NCI-H1930 (cell line): Measurements from ENCODE around the gene CUZD1.

Experiments
- DNase-seq, 2 experiments: peaks; one replicate each; lab custom pipeline; 2025; lab: John Stamatoyannopoulos, UW

CUZD1 gene

DNA sequence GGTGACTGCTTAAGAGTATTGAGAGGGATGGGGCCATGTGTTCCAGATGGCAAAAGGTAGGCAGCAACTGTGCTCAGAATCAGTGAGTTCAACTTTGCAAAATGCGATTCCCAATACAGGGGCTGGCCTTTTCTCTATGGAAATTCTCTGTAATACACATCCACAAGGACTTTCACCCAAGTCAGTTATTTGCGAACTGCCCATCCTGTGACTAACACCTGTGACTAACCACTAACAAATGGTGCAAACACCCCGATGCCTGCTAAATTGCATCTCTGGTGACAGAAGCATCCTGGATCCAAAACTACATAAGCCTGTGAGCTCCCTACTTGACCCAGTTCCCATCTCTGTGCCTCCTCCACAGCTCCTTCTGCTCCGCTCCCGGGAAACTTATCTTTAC lies 9.0 kb upstream of the CUZD1 start:
- DNase-seq, result no peak

DNA sequence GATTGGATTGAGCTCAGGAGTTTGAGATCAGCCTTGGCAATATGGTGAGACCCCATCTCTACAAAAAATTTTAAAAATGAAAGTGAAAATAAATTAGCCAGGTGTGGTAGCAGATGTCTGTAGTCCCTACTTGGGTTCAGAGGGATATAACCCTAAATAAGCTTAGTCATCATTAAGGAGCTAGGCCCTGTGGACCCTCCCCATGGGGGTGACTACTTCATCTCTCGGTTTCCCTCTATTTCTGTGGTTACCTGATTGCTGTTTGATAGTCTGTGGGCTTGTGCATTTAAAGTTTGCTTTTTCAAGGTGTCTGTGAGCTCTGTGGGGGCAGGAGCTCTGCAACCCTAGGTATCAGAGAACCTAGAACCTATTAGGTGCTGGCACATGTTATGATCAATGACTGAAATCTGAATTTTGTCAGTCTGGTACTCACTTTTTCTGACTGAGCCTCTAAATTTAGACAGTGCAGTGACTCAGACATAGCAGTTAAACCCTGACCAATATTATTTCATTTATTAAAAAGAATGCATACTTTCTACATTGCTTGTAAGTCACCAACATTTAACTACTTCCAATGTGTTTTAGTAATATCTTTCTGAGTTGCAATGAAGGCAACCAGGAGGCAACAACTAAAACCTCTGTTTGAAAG lies 8.1 kb upstream of the CUZD1 start:
- no peak for DNase-seq

DNA sequence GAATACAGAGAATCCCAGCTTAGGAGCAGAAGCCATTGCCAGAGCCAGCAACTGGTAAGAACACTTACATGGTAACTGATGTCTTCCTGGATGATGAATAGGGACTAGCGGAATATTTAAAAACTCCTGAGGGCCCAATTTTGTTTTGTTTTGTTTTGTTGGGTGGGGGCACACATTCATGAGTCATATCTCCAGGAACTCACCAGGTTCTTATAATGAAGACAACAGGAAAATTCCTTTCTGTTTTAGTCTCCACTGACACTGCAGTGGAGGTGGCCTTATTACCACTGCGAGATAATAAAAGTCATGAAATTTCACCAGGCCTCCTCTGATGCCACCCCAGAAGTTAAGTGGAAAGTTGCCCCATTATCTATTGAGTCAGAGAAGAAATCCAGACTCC lies 6.6 kb upstream of the CUZD1 start:
- DNase-seq, result no peak

DNA sequence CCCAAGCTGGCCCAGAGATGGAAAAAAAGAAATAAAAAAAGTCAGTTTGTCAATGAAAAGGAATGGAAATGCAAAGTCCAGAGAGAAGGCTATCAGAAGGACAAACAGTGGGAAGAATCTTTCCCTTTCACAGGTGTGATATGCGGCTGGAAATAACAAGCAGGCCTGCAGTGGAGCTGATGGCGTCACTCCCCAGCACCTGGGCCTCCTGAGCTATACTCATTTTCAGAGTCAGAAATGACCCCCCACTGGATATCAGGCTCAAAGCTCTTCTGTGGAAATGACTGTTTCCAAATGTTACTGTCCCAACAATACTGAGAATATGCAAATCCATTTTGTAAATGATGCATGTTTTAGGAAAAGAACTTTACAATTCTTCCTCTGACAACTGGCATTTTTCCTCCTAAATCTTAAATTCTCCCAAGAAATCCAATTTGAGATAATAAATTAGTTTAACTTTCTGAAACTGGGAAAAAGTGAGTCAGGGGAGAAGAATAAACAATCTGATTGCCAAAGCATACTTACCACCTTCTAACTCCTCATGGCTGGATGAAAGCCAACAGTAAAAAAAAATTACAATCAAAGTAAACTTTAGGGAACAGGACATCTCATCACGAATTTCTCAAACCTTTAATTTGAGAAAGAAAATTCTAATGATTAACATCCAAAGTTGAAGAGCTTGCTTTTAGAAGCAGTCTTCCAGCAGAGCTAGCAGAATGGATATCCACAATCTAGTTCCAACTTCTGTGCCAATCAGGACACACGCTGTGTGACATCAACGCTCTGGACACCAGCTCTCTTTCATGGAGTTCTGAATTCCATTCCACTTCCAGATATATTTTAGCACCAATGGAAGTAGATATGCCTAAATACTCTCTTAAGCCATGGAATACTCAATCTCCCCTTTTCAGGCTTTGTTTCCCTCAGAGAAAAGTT lies 5.3 kb upstream of the CUZD1 start:
- no peak for DNase-seq

DNA sequence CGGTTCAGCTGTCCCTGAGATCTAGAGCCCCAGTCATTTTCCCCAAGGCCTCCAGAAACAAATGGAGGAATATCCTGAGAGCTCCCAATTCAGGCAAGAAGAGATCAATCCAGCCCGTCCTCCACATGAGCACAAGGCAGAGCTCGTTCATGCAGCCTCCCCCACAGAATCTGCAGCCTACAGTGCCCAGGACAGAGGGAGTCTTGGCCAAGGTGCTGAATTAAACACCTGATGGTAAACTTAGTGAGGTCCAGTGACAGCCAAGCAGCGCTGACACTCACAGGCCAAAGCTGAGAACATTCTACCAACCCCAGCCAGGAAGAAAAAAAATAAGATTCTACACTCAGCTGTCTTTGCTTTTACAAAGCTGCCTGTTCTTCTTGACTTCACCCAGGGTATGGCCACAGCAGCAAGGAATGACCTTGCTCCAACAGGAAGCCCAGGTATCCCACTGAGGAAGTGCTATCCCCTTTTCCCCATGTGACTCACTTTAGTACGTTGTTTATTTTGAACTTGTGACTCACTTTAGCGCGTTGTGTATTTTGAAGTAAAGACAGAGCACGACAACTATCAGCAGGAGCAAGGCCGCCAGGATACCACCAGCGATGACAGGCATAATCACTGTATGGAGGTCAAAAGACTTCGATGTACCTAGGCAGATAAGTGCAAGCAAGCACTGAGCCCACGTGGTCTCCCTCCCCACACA lies 4.4 kb upstream of the CUZD1 start:
- no peak for DNase-seq

DNA sequence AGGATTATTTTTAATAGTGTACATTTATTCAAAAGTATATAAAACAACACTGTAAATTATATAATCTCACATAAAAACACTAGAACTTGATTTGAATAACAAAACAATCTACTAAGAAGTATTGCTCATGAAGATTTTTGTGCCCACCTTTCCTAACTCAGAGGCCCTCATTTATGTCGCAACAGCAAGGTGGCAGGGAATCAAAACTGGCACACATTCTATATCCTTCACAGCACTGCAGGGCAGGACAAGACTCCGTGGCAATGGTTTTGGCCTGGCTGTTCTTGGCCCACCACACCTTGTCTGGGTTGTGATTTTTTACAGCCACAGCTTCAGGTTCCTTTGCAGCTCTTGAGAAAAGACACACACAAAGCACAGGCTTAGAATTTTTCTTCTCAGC lies 3.4 kb upstream of the CUZD1 start:
- DNase-seq, result no peak

DNA sequence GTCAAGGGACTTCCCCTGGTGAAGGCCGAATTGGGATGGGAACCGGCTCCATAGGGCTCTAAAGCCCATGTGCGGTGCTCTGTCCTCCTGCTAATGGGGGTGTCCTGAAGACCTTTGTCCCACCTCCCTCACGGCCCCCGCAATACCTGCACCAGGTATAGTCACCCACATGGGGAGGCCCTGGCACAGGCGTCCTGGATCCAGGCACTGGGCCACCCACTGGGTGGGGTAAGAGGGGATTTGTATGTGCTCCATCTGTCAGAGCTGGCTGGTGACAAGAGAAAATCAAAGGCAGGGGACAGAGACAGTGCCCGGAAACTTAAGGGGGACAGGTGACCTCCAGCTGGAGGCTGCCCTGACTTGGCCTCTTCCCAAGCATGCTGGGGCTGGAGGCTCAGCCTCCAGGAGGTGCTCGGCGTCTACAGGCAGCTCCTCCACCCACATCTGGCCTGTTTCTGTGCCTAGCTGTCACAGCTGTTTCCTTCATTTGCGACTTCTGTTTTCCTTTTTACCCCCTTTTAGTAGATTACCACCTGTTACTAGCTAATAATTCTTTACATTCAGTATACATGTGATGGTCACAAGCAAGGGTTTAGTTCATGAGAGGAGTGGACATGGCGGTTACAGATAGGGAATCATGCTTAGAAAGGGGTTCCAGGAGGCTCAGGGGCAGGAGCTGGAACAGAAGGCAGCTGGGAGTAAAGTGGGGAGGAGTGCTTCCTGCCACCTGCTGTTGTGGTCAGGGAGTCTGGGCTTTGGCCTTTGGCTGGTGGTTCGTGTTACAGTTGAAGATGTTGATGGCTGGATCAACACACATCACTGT lies 2.3 kb upstream of the CUZD1 start:
- DNase-seq, result no peak

DNA sequence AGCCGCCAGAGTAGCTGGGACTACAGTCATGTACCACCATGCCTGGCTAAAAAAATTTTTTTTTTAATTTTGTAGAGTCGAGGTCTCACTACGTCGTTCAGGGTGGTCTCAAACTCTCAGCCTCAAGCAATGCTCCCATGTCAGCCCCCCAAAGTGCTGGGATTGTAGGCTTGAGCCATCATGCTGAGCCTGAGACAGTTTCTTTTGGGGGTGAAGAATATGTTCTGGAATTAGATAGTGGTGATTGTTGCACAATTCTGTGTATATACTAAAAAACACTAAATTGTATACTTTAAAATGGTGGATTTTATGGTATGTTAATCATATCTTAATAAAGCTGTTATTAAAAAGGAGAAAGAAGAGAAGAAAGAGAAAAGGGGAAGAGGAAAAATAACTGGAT lies 1.5 kb downstream of the CUZD1 start:
- DNase-seq, result no peak

DNA sequence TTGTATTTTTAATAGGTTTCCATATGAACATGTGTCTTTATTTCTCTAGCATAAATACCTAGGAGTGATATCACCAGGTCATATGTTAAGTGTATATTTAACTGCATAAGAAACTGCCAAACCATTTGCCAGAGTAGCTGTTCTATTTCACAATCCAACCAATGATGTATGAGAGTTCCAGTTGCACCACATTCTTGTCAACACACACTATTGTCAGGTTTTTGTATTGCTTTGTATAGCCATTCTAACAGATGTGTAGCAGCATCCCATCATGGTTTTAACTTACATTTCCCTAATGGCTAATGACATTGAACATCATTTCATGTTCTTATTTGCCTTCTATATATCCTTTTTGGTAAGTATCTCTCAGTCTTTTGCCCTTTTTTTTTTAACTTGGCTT lies 4.1 kb downstream of the CUZD1 start:
- no peak for DNase-seq

DNA sequence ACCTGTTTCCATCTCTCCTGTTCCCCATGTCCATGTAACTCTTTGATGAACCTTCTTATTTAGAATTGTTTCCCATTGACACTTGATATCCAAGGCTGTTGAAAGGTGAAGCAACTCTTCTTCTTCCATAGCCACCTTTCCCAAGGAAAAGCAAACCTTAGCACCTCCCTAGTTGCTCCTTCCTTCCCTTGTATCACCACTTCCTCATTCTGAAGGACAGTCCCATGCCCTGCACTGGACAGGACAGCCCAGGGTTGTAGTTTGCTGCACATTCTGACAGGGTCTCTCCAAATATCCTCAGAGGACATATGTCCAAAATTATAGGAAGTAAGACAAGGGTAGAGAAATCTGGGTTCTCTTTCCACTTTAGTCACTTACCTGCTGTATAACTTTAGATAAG lies 6.2 kb downstream of the CUZD1 start:
- no peak for DNase-seq

DNA sequence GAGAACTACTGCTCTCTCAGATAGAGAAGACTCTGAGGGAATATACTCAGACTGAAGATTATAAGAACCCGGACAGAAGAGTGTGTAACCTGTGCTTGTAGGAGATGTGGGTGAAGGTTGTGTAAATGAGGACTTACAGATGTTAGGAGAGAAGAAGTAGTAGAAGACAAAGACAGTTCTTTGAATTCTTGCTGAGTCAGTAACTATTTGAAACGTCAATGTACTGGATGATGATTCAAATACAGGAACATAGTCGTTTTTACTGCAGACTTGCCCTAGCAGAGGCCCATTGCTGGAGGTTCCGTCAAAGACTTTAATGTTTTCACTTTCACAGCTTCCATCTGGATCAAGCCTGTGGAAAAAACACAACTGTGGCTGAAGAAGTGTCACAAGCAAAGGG lies 6.8 kb downstream of the CUZD1 start:
- DNase-seq, result no peak

DNA sequence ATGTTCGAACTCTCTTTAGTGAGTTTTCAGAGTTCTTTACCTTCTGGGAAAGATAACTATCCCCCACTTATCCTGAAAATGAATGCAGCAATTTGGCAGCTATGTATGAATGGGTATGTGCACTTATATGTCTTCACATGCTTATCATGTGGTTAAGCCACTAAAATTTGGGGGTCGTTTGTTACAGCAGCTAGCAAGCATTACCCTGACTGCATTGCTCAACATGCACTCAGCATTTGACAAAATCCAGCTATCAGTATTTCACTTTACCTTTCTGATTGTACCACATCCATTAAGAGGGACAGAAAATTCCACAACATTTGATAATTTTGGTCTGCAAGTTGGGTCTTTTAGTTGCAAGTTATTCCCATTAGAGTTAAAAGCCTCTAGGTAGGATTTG lies 9.7 kb downstream of the CUZD1 start:
- no peak for DNase-seq

DNA sequence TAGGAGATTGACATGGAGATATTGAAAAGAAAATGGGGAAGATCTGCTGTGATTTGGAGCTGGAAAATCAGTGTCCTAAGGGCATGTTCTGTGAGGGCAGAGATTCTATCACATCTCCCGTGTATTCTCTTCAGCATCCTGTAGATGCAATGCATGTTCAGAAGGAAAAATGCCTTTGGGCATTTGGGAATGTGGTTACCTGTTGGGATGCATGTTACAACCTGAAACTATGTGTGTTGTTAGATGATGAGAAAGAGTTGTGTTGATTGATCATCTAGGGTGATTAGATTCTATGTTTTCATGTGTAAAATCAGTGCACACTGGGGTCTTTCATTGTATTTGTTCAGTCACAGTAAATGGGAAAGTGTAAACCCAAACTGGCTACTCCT lies 14.7 kb downstream of the CUZD1 start:
- DNase-seq, result no peak

DNA sequence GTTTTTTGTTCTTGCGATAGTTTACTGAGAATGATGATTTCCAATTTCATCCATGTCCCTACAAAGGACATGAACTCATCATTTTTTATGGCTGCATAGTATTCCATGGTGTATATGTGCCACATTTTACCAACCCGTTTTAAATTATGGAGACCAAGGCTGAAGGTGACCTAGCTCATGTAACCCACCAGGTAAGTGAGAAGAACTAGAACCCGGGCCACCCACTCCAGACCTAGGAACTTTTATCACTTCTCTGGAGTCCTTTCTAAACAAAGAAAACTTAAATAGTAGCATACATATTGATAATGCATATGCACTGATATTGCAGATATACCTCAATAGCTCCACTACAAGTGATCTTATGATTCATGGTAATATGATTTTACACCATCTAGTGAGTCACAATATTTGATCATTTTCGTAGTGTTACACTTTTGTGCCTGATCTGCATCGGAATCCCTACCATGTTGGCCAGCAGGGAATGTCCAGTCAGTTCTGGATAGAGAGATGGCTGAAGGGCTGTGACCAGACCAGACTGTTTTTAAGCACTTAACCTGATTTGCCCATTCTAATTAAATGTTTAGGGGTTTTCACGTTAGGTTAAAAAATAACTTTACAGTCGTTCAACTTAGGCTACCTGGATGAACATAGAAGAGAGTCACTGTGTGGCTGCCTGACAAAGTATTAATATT lies 15.2 kb downstream of the CUZD1 start:
- DNase-seq, result no peak

DNA sequence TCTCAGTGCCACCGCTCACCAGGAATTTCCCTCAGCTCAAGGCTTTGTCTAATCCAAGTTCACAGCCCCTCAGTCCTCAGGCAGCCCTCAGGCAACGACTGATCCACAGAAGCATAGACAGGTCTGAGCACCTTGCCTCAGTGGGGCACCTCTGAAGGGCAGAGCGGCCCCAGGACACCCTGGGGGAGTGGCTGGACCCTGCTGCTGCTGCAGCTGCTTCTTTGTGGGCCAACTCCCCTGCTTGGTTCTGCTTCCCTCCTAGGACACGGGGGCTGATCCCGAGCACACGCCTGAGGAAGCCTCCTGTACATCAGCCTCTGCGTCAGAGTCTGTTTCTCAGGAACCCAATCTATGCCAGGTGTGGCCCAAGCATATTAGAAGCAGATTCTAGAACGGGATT lies 16.2 kb downstream of the CUZD1 start:
- DNase-seq, result no peak

DNA sequence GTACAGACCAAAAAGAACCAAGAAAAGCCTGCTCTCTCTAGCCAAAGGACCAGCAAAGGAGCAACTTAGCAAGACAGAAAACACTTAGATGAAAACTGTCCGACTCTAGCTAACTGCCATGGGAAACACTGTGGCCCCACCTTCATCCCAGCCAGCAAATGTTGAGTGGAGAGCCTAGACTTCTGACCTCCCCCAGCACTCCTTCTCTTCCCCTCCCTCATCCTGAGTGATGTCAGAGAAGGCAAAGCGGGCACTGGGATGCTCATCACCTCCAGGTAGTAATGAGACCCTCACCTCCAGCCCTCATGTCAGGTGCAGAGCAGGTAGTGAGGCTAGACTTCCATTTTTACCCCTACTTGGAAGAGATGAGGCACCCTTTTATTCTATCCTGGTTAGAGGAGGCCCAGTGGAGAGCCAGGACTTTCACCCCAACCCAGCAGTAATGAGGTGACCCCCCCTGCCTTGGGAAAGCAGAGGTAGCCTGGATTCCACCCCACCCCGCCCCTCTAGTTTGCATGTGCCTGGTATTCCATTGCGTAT lies 16.9 kb downstream of the CUZD1 start:
- DNase-seq, result no peak

DNA sequence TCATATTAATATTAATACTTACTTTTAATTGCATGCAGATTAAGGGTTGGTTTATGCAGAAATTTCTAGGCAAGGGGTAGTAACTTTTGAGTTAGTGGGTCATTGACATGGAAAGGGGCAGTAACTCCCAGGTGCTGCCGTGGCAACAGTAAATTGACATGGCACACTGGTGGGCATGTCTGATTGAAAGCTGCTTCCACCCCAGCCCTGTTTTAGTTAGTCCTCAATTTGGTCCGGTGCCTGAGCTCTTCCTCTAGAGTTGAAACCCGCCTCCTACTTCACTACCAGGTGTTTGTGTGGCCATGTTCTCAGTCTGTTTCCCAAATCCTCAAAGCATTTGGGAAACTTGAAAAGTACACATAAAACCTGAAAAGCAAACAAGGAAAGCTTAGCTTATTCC lies 18.4 kb downstream of the CUZD1 start:
- no peak for DNase-seq

DNA sequence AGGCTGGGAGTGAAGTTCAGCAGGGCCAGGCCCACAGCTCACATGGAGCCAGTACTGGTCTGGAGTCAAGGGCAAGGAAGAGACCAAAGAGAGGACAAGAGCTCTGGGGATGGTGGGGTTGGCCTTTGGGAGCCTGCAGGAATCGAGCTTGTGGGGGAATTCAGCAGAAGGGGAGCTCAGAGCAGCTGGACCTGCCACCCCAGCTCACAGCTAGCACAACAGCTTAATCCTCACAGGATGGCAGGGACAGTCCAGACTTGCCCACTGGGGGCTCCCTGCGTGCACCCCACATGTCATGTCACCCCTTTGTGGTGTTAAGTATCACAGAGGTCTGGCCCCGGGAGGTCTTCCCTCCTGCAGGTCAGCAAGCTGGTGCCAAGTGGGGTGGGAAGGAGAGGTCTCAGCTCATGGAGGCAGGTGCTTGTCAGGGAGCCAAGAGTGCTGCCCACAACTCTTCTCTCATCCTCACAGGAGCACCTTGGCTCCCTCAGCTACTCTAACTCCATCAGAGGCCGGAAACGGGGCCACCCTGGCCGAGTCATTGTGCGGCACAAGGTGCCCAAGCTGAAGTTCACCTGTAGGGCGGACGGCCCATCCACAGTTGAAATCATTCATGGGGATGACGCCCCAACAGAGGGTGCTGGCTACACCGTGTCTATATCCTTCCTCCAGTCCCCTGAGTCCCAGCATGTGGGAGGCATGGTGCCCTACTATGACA lies 22.5 kb downstream of the CUZD1 start:
- no peak for DNase-seq

DNA sequence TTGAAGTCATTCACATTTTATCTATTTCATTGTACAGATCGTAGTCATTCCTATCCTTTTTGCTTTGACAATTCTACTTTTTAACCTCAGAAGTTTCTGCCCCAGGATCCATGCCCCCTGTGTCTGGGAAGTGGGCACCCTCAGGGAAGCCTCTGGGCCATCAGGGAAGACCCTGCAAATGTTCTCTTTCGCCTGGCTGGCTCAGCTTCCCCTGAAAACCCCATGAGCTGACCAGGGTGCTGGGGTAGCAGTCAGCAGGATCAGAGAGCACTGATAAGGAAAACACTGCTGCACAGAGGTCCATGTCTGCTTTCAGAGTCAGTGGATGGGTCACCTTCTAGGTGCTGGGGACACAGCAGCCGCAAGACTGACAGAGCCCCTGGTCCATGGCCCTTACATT lies 23.8 kb downstream of the CUZD1 start:
- DNase-seq, result no peak

DNA sequence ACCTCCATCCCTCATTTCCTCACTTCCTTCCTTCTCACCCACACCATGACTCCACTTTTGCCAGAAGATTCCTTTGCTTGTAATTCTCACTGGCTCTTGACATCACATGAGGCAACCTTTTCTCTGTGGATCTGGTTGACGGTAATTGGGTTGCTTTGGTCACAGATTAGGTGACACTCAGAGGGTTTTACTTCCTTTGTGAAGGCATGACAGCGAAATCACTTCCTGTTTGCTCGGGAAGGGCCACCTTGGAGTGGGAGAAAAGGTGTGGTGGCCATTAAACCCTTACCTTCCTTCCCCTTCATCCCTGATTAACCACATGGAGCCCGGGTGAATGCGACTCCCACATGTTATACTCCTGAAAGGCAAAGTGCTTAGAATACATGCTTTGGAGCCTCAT lies 30.2 kb downstream of the CUZD1 start:
- no peak for DNase-seq

DNA sequence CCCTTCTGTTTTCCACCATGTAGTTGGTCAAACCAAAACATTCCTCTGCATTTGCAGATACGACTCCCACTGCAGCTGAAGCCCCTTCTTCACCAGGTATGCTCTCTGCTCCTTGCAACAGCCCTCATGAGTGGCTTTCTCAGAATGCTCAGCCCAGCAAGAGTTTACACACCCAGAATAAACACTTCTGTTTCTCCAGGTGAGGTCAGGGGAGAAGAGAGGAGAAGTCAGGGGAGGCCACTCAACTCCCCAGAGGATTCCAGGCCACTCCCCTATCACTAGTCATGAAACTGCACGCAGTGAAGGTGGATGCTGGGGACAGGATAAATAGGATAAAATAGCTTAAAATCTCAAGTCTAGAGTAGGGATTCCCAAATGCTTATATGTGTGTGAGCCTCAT lies 31.2 kb downstream of the CUZD1 start:
- no peak for DNase-seq
